ENCODE results near the gene ZNF407. TPM values are rescaled to one million over a fixed set of nuclear protein-coding genes. Genes with fewer than 3 reads are reported as not detected.

Gene ZNF407
- total and polyA plus RNA-seq, 8 donors: 2.1 to 49.0 (median 14.6) TPM

DNA sequence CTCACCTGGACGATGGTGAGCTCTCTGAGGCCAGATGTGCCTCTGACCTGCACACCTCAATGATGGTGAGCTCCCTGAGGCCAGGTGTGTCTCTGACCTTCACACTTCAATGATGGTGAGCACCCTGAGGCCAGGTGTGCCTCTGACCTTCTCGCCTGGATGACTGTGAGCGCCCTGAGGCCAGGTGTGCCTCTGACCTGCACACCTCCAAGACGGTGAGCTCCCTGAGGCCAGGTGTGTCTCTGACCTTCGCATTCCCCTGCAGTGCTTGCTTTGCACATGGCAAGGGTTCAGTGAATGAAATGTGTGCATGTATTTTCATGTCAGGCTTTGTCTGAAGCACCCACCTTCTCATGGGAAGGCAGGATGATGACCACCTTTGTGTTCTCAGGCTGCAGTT is 515.8 kb downstream of the ZNF407 start:
- H3K4me3 ChIP-seq: no peak overlapping the region
- H3K27ac ChIP-seq: no peak overlapping the region
- no peaks in the 10 kb centered on the region for H3K9me3 ChIP-seq
- H3K36me3 ChIP-seq: no peaks in the 10 kb centered on the region
- no peak for DNase-seq
- 29 to 100% (median 82%) methylated on average over 1 to 5 of the region's 5 CpGs for WGBS, 5 donors
- no peak for TF ChIP-seq EP300 (IDR thresholded peaks at IDR 0.05)
- no peak for TF ChIP-seq POLR2AphosphoS5 (IDR thresholded peaks at IDR 0.05)
- TF ChIP-seq, protein P1, sequence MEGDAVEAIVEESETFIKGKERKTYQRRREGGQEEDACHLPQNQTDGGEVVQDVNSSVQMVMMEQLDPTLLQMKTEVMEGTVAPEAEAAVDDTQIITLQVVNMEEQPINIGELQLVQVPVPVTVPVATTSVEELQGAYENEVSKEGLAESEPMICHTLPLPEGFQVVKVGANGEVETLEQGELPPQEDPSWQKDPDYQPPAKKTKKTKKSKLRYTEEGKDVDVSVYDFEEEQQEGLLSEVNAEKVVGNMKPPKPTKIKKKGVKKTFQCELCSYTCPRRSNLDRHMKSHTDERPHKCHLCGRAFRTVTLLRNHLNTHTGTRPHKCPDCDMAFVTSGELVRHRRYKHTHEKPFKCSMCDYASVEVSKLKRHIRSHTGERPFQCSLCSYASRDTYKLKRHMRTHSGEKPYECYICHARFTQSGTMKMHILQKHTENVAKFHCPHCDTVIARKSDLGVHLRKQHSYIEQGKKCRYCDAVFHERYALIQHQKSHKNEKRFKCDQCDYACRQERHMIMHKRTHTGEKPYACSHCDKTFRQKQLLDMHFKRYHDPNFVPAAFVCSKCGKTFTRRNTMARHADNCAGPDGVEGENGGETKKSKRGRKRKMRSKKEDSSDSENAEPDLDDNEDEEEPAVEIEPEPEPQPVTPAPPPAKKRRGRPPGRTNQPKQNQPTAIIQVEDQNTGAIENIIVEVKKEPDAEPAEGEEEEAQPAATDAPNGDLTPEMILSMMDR (IDR thresholded peaks at IDR 0.05): no peak
- no peak for TF ChIP-seq POLR2A (IDR thresholded peaks at IDR 0.05)
- H3K4me1 ChIP-seq: no peaks in the 10 kb centered on the region
- intact Hi-C loops (cut with DNase I; ENCODE audit: low total_unique reads): no loop called here
- H3K27me3 ChIP-seq: no peaks in the 10 kb centered on the region

DNA sequence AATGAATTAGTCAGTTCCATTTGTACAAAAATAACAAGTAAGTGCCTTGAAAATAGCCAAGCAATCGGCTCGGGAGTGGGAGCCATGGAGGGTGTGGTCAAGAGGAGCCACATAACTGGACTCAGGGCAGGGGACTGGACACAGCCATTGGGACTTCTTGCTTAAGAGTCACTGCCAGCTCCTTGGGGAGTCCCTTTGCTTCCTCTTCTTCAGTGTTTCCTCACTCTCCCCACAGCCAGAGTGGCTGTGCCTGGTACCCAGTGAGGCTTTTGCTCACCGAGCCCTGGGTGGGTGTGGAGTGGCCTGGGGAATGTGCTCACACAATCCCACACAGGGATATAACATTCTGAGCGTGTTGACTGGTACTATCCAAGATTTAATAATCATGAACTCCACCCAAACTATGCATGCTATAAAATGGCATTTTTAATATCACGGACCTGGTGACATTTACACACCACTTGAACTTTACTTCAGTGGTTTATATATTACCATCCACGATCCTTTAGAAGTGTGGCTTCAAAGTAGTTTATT is 516.6 kb downstream of the ZNF407 start:
- no peak for DNase-seq
- TF ChIP-seq, protein P1 (IDR thresholded peaks at IDR 0.05): no peak
- TF ChIP-seq EP300 (IDR thresholded peaks at IDR 0.05): no peak
- no peak for TF ChIP-seq POLR2A (IDR thresholded peaks at IDR 0.05)
- TF ChIP-seq POLR2AphosphoS5 (IDR thresholded peaks at IDR 0.05): no peak

More for the DNA sequence above, 516.6 kb downstream of the ZNF407 start:
- Histone ChIP-seq H3K4me1 (no peaks in the 10 kb centered on the region), H3K27me3 (no peaks in the 10 kb centered on the region), H3K27ac (no peak overlapping the region), H3K9me3 (no peaks in the 10 kb centered on the region), H3K36me3 (no peaks in the 10 kb centered on the region), H3K4me3 (no peak overlapping the region)
- 72 to 87% (median 76%) methylated on average over 6 of the region's 6 CpGs for WGBS, 5 donors
- intact Hi-C loops (cut with DNase I; ENCODE audit: low total_unique reads): no loop called here

Other genes with a start within 250 kb of the ZNF407 start
- 1 to 10 TPM in 2 of 5 donors, not detected in 3; 1.8 to 2.3 TPM for gene DIPK1C, start 140.6 kb upstream of the ZNF407 start, total RNA-seq
- 1 to 10 TPM in 2 of 3 donors, under 1 TPM in 1; 0.55 to 2.3 (median 1.8) TPM for gene DIPK1C, start 140.6 kb upstream of the ZNF407 start, polyA plus RNA-seq
- gene CNDP2, start 101.5 kb upstream of the ZNF407 start, total RNA-seq: 100 to 1,000 TPM in 4 of 5 donors, 10 to 100 TPM in 1; 12.8 to 204 (median 115) TPM
- gene CNDP2, start 101.5 kb upstream of the ZNF407 start, polyA plus RNA-seq: 100 to 1,000 TPM in 2 of 3 donors, 10 to 100 TPM in 1; 87.5 to 132 (median 110) TPM
- gene CNDP1, start 63.4 kb upstream of the ZNF407 start, total RNA-seq: under 1 TPM in 1 of 5 donors, not detected in 4; 0.72 TPM
- gene CNDP1, start 63.4 kb upstream of the ZNF407 start, polyA plus RNA-seq: under 1 TPM in 2 of 3 donors, not detected in 1; 0.13 to 0.50 TPM

All from stomach (tissue), 9 donors.